Fibroblast of lung (primary cell): ENCODE data around the gene TUNAR.

Experiments
- EZH2 ChIP-seq: IDR thresholded peaks from 2 replicates; pipeline ENCODE4 v1.5.1; 2012; ENCODE audit warnings: low read length, control low read depth, mild to moderate bottlenecking; ENCODE audit errors: missing control alignments
- TF ChIP-seq, protein P1 (sequence below), 2 donors: IDR thresholded peaks in 1 of 2; conservative IDR thresholded peaks in 1 of 2; 1 replicate in 1 of 2; 2 replicates in 1 of 2; pipeline ENCODE4 v1.5.1; 2011 to 2012; ENCODE audit warnings: low read length in 2 of 2, control low read depth in 1 of 2, inconsistent platforms in 1 of 2, low read depth in 1 of 2, mild to moderate bottlenecking in 1 of 2

DNA sequence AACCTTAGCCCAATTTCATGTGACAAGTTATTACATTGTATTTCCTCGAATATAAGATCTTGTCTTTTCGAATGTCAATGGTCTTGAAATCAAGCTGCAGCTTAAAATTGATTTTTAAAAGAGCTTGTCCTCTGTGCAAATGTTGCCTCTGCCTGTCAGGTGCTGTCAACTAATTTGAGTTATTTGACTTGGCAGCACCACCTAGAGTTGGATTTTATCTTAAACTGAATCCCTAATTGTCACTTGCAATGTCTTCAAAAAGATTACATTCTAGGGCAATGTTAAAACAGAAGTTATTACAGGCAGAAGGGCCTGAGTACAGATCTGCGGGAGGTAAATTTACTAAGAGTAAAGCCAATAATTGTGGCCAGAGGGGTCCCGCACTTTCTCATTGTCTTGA is 26.2 kb upstream of the TUNAR start:
- TF ChIP-seq, protein P1, sequence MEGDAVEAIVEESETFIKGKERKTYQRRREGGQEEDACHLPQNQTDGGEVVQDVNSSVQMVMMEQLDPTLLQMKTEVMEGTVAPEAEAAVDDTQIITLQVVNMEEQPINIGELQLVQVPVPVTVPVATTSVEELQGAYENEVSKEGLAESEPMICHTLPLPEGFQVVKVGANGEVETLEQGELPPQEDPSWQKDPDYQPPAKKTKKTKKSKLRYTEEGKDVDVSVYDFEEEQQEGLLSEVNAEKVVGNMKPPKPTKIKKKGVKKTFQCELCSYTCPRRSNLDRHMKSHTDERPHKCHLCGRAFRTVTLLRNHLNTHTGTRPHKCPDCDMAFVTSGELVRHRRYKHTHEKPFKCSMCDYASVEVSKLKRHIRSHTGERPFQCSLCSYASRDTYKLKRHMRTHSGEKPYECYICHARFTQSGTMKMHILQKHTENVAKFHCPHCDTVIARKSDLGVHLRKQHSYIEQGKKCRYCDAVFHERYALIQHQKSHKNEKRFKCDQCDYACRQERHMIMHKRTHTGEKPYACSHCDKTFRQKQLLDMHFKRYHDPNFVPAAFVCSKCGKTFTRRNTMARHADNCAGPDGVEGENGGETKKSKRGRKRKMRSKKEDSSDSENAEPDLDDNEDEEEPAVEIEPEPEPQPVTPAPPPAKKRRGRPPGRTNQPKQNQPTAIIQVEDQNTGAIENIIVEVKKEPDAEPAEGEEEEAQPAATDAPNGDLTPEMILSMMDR (conservative IDR thresholded peaks at IDR 0.05 in 1 of 2, IDR thresholded peaks at IDR 0.05 in 1 of 2; ENCODE audit: low read depth in 1 of 2, low read length in 2 of 2), result no peak
- no peak for TF ChIP-seq EZH2
